HG03575 (cell line): Measurements from ENCODE around the gene PDE7B.

ENCODE experiments used
- ATAC-seq: cut with Tn5 transposase; IDR thresholded peaks from one replicate; pipeline ENCODE4 v1.9.1; 2021; ENCODE audit not compliant: unreplicated experiment, insufficient number of reproducible peaks, low FRiP score; ENCODE audit errors: extremely low read depth

Gene PDE7B

GRCh38 chr6:135910790-135911618, 59.5 kb downstream of the PDE7B start:
- no peak for ATAC-seq

- no peak for ATAC-seq
Measured at GRCh38 chr6:135913785-135914184, 62.3 kb downstream of the PDE7B start.

- ATAC-seq = no peak
Measured at GRCh38 chr6:135919026-135919425, 67.5 kb downstream of the PDE7B start.

GRCh38 chr6:135920689-135921088, 69.2 kb downstream of the PDE7B start:
- ATAC-seq = no peak

- no peak for ATAC-seq
Measured at GRCh38 chr6:135921188-135921587, 69.7 kb downstream of the PDE7B start.

GRCh38 chr6:135922174-135922573, 70.7 kb downstream of the PDE7B start:
- no peak for ATAC-seq

GRCh38 chr6:135922746-135923145, 71.2 kb downstream of the PDE7B start:
- no peak for ATAC-seq

GRCh38 chr6:135932651-135933050, 81.2 kb downstream of the PDE7B start:
- no peak for ATAC-seq

GRCh38 chr6:135935941-135936601, 84.6 kb downstream of the PDE7B start:
- ATAC-seq = no peak

GRCh38 chr6:135936606-135937005, 85.1 kb downstream of the PDE7B start:
- no peak for ATAC-seq

- ATAC-seq = no peak
Measured at GRCh38 chr6:135937106-135937505, 85.6 kb downstream of the PDE7B start.

GRCh38 chr6:135938576-135939207, 87.2 kb downstream of the PDE7B start:
- ATAC-seq = no peak

- ATAC-seq = no peak
Measured at GRCh38 chr6:135939208-135939591, 87.7 kb downstream of the PDE7B start.

GRCh38 chr6:135940616-135941167, 89.2 kb downstream of the PDE7B start:
- ATAC-seq = no peak

GRCh38 chr6:135941275-135942025, 89.9 kb downstream of the PDE7B start:
- ATAC-seq = no peak

GRCh38 chr6:135944120-135944519, 92.6 kb downstream of the PDE7B start:
- ATAC-seq = no peak

GRCh38 chr6:135946674-135947073, 95.2 kb downstream of the PDE7B start:
- no peak for ATAC-seq

GRCh38 chr6:135950669-135951068, 99.2 kb downstream of the PDE7B start:
- ATAC-seq = no peak

GRCh38 chr6:135951169-135951568, 99.7 kb downstream of the PDE7B start:
- ATAC-seq = no peak
